GM21717 (cell line): Measurements from ENCODE around the gene MAGEE2.
"Not testable (repeated sequence)": the region's sequence is repeated elsewhere in the genome, so short reads cannot be mapped to it uniquely, and the experiment has no call there.

Experiments
- ATAC-seq: cut with Tn5 transposase; IDR thresholded peaks from one replicate; pipeline ENCODE4 v1.9.1; 2021; ENCODE audit warnings: mild to moderate bottlenecking, moderate library complexity; ENCODE audit not compliant: unreplicated experiment

Gene MAGEE2, protein sequence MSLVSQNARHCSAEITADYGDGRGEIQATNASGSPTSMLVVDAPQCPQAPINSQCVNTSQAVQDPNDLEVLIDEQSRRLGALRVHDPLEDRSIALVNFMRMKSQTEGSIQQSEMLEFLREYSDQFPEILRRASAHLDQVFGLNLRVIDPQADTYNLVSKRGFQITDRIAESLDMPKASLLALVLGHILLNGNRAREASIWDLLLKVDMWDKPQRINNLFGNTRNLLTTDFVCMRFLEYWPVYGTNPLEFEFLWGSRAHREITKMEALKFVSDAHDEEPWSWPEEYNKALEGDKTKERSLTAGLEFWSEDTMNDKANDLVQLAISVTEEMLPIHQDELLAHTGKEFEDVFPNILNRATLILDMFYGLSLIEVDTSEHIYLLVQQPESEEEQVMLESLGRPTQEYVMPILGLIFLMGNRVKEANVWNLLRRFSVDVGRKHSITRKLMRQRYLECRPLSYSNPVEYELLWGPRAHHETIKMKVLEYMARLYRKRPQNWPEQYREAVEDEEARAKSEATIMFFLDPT

DNA sequence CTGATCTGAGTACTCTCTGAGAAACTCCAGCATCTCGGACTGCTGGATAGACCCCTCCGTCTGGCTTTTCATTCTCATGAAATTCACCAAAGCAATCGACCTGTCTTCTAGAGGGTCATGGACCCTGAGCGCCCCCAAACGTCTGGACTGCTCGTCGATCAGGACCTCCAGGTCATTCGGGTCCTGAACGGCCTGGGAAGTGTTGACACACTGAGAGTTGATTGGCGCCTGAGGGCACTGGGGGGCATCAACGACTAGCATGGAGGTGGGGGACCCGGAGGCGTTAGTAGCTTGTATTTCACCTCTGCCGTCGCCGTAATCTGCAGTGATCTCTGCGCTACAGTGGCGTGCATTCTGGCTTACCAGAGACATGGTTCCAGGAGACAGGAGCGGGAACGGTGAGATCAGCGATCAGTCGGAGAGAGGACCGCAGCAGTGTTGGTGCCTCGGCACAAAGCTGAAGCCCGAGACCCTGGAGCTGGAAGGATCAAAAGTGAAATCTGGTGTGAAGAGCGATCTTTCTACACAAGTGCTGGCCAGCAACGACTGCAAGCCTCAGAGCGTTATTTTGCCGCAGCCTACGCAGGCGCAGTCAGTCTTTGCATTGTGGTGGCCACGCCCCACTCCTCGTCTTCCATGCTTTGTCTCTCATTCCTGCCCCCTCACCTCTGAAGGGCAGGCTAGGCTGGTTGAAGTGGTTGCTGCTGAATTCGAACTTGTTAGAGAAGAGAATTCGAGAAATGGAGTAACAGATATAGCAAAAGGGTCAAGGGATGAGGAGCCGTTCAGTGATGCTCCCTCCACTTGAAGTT lies at the start of gene MAGEE2:
MAGEE2 (minus strand) TSS at position 575 of the 812 bp plus-strand sequence; CDS start at position 372, 203 bp downstream.
- ATAC-seq: no peak

DNA sequence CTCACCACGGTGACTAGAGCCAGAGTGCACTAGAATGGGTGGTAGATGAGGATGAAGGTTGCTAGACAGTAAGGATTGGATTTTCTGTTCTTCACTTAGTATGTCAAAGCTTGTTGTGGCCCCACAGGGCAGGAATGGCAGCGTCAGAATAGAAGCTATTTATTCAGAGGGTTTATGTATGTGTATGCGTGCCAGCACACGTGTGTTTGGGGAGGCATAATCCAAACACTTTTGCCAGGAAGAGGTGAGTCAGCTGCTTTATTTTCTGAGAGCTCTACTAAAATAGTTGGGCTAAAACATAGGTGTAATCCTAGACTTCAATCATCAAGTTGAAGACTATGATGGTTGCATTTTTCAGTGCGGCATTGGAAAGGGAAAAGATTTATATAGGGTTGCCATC lies 1.2 kb upstream of the MAGEE2 start:
- no peak for ATAC-seq

GRCh38 chrX:75781611-75782010 lies 3.4 kb downstream of the MAGEE2 start:
- no peak for ATAC-seq

- ATAC-seq: not testable (repeated sequence)
These were observed 17.0 kb downstream of the MAGEE2 start for GRCh38 chrX:75768063-75768462.

DNA sequence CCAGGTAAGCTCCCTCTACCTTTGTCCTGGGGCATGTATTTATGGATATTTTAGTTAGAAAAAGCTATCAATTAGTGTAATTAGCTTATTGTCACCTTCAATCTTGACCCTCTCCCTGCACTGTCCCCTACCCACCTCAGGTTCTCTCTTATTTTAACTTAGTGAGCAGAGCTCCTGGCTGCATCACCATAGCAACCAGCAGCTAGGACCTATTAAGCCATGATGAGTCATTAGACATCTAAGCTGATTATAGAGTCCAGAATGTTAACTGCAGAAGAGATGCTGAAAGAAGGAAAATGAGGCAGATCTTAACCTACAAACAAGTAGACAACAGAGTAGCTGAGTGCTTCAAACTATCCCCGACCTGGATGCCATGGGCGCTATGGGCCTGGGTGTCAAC lies 36.6 kb downstream of the MAGEE2 start:
- ATAC-seq: no peak

GRCh38 chrX:75746891-75747639 lies 38.0 kb downstream of the MAGEE2 start:
- peak; percentile 79 for ATAC-seq
